ENCODE data around the gene TAS2R42.

Gene TAS2R42

DNA sequence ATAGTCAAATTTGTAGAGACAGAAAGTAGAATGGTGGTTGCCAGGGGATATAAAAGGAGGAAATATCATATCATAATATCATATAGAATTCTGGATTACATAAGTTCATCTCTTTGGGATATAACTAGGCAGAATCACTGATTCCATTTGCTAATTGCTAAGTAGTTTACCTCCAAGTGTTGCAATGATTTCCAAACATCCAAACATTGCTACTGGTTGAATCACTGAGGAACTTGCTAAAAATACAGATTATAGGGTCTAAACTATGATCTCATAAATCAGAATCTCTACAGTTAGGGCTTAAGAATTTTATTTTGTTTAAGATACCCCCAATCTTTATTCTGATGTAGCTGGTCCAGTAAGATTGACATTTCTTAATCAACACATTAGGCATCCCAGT, 16.1 kb upstream of the TAS2R42 start:
- DNase-seq (ENCODE audit: low read depth in 1 of 2, low spot score in 1 of 2): no peak
- no peak overlapping the region for H3K27ac ChIP-seq (replicated peaks)
- no peaks in the 10 kb centered on the region for H3K27me3 ChIP-seq (ENCODE audit: insufficient read depth, poor library complexity, severe bottlenecking)
- no peak overlapping the region for H3K4me3 ChIP-seq (replicated peaks; ENCODE audit: insufficient read depth, low read length)
- TF ChIP-seq POLR2AphosphoS5 (IDR thresholded peaks at IDR 0.05; ENCODE audit: low read depth): no peak
- TF ChIP-seq, protein P1, sequence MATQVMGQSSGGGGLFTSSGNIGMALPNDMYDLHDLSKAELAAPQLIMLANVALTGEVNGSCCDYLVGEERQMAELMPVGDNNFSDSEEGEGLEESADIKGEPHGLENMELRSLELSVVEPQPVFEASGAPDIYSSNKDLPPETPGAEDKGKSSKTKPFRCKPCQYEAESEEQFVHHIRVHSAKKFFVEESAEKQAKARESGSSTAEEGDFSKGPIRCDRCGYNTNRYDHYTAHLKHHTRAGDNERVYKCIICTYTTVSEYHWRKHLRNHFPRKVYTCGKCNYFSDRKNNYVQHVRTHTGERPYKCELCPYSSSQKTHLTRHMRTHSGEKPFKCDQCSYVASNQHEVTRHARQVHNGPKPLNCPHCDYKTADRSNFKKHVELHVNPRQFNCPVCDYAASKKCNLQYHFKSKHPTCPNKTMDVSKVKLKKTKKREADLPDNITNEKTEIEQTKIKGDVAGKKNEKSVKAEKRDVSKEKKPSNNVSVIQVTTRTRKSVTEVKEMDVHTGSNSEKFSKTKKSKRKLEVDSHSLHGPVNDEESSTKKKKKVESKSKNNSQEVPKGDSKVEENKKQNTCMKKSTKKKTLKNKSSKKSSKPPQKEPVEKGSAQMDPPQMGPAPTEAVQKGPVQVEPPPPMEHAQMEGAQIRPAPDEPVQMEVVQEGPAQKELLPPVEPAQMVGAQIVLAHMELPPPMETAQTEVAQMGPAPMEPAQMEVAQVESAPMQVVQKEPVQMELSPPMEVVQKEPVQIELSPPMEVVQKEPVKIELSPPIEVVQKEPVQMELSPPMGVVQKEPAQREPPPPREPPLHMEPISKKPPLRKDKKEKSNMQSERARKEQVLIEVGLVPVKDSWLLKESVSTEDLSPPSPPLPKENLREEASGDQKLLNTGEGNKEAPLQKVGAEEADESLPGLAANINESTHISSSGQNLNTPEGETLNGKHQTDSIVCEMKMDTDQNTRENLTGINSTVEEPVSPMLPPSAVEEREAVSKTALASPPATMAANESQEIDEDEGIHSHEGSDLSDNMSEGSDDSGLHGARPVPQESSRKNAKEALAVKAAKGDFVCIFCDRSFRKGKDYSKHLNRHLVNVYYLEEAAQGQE (IDR thresholded peaks at IDR 0.05; ENCODE audit: insufficient replicate concordance, low read depth): no peak

DNA sequence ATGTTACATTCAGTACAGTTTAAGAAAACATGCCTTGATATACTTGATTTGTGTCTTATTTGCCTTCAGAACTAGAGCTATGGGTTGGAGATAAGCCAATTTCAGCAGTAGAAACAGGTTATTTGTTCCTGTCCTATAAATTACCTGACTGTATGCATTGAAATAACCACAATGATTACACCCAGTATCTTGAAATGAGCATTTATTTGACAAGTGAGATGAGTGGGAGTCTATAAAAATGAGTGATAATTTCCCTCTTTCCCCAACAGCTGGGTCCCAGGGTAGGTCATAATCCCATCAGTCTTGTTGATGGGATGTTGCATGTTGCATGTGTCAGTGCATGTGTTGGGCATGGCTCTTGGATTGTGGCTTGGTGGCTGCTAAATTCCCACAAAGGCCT, 3.7 kb downstream of the TAS2R42 start:
- Histone ChIP-seq H3K27me3 (ENCODE audit: insufficient read depth, poor library complexity, severe bottlenecking) (no peaks in the 10 kb centered on the region), H3K4me3 (replicated peaks; ENCODE audit: insufficient read depth, low read length) (no peak overlapping the region), H3K27ac (replicated peaks) (no peak overlapping the region)
- DNase-seq (ENCODE audit: low read depth in 1 of 2, low spot score in 1 of 2): no peak
- TF ChIP-seq POLR2AphosphoS5 (IDR thresholded peaks at IDR 0.05; ENCODE audit: low read depth) (no peak), SPI1 (IDR thresholded peaks at IDR 0.05; ENCODE audit: borderline replicate concordance, low read depth) (no peak), GABPA (IDR thresholded peaks at IDR 0.05; ENCODE audit: low read depth) (no peak)
- TF ChIP-seq, protein P1 (IDR thresholded peaks at IDR 0.05; ENCODE audit: insufficient replicate concordance, low read depth): no peak
- TF ChIP-seq, protein P2, sequence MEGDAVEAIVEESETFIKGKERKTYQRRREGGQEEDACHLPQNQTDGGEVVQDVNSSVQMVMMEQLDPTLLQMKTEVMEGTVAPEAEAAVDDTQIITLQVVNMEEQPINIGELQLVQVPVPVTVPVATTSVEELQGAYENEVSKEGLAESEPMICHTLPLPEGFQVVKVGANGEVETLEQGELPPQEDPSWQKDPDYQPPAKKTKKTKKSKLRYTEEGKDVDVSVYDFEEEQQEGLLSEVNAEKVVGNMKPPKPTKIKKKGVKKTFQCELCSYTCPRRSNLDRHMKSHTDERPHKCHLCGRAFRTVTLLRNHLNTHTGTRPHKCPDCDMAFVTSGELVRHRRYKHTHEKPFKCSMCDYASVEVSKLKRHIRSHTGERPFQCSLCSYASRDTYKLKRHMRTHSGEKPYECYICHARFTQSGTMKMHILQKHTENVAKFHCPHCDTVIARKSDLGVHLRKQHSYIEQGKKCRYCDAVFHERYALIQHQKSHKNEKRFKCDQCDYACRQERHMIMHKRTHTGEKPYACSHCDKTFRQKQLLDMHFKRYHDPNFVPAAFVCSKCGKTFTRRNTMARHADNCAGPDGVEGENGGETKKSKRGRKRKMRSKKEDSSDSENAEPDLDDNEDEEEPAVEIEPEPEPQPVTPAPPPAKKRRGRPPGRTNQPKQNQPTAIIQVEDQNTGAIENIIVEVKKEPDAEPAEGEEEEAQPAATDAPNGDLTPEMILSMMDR (IDR thresholded peaks at IDR 0.05; ENCODE audit: insufficient read depth, low read length): no peak

DNA sequence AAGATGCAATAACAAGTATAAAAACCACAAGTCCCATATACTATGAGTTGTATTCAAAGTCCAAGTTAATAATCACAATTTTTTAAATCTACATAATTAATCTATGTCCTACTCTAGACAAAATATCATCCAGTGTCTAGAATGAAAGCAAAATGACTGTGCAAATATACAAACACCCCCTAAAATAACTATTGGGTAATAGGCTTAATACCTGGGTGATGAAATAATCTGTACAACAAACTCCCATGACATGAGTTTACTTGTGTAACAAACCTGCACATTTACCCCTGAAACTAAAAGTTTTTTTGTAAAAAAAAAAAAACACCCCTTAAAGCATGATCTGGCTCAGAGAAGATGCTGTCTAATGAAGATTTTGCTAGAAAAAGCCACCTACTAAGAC, 4.2 kb downstream of the TAS2R42 start:
- Histone ChIP-seq H3K4me3 (replicated peaks; ENCODE audit: insufficient read depth, low read length) (no peak overlapping the region), H3K27ac (replicated peaks) (no peak overlapping the region)

More for the DNA sequence above, 4.2 kb downstream of the TAS2R42 start:
- H3K27me3 ChIP-seq (ENCODE audit: insufficient read depth, poor library complexity, severe bottlenecking): no peaks in the 10 kb centered on the region
- TF ChIP-seq, protein P1 (IDR thresholded peaks at IDR 0.05; ENCODE audit: insufficient replicate concordance, low read depth): no peak
- no peak for TF ChIP-seq SPI1 (IDR thresholded peaks at IDR 0.05; ENCODE audit: borderline replicate concordance, low read depth)
- no peak for TF ChIP-seq POLR2AphosphoS5 (IDR thresholded peaks at IDR 0.05; ENCODE audit: low read depth)
- TF ChIP-seq, protein P2 (IDR thresholded peaks at IDR 0.05; ENCODE audit: insufficient read depth, low read length): no peak
- no peak for TF ChIP-seq GABPA (IDR thresholded peaks at IDR 0.05; ENCODE audit: low read depth)
- no peak for DNase-seq (ENCODE audit: low read depth in 1 of 2, low spot score in 1 of 2)
